GM23338 (cell line): ENCODE measurements around the gene YPEL1. TPM values are rescaled to one million over a fixed set of nuclear protein-coding genes. Genes with fewer than 3 reads are reported as not detected.
A peak's percentile ranks its signal among the peaks of the same experiment; 100 is the strongest.

Experiments used
- ATAC-seq: fragments of 200-7000 bp; cut with Tn5 transposase; 3 replicates; pipeline ENCODE4 v1.9.1; 2020
- DNase-seq: peaks from one replicate; pipeline ENCODE4 v3.0.0-alpha.2; 2015; ENCODE audit warnings: low spot score
- H2AFZ ChIP-seq: fragments of 200-600 bp; sonication (generic); 2 replicates; pipeline ENCODE4 v1.8.0; 2016; ENCODE audit warnings: antibody characterized with exemption, mild to moderate bottlenecking, moderate library complexity
- H3F3A ChIP-seq: fragments of 200-600 bp; sonication (generic); replicated peaks from 2 replicates; pipeline ENCODE4 v1.8.0; 2017; ENCODE audit warnings: antibody characterized with exemption, mixed run types, low read depth
- H3K27ac ChIP-seq: fragments of 200-600 bp; sonication (generic); 2 replicates; pipeline ENCODE4 v1.6.1; 2016; ENCODE audit warnings: low read depth
- H3K27me3 ChIP-seq: fragments of 200-600 bp; sonication (generic); 2 replicates; pipeline ENCODE4 v1.8.0; 2016; ENCODE audit warnings: mild to moderate bottlenecking, mixed run types, moderate library complexity; ENCODE audit not compliant: insufficient read depth
- H3K36me3 ChIP-seq: fragments of 200-600 bp; sonication (generic); 2 replicates; pipeline ENCODE4 v1.8.0; 2016; ENCODE audit warnings: mild to moderate bottlenecking; ENCODE audit not compliant: insufficient read depth
- H3K4me1 ChIP-seq: fragments of 200-600 bp; sonication (generic); 2 replicates; pipeline ENCODE4 v1.8.0; 2016; ENCODE audit warnings: mild to moderate bottlenecking, moderate library complexity; ENCODE audit not compliant: insufficient read depth
- H3K4me2 ChIP-seq: fragments of 200-600 bp; sonication (generic); 2 replicates; pipeline ENCODE4 v1.7.1; 2017; ENCODE audit warnings: mixed run types
- H3K4me3 ChIP-seq: fragments of 200-600 bp; sonication (generic); 2 replicates; pipeline ENCODE4 v1.6.1; 2016; ENCODE audit warnings: mixed run types
- H3K79me2 ChIP-seq: fragments of 200-600 bp; sonication (generic); replicated peaks from 2 replicates; pipeline ENCODE4 v1.8.0; 2017; ENCODE audit warnings: mild to moderate bottlenecking; ENCODE audit not compliant: insufficient read depth
- H3K9me2 ChIP-seq: fragments of 200-600 bp; sonication (generic); 2 replicates; pipeline ENCODE4 v1.8.0; 2017; ENCODE audit not compliant: insufficient read depth
- H4K20me1 ChIP-seq: fragments of 200-600 bp; sonication (generic); replicated peaks from 2 replicates; pipeline ENCODE4 v1.8.0; 2017; ENCODE audit warnings: mild to moderate bottlenecking; ENCODE audit not compliant: insufficient read depth
- H3K27ac Mint-ChIP-seq: 2 replicates; pipeline ENCODE4 v1.8.0; 2020; ENCODE audit warnings: inconsistent platforms, mild to moderate bottlenecking, moderate library complexity, mixed read lengths
- H3K27me3 Mint-ChIP-seq: 3 replicates; pipeline ENCODE4 v1.8.0; 2022; ENCODE audit warnings: low read depth, mild to moderate bottlenecking, moderate library complexity, mixed read lengths, inconsistent platforms; ENCODE audit not compliant: insufficient read depth, poor library complexity
- H3K36me3 Mint-ChIP-seq: 3 replicates; pipeline ENCODE4 v1.8.0; 2021; ENCODE audit warnings: low read depth, mild to moderate bottlenecking, inconsistent platforms, moderate library complexity, mixed read lengths
- H3K4me1 Mint-ChIP-seq: 3 replicates; pipeline ENCODE4 v1.8.0; 2020; ENCODE audit warnings: mild to moderate bottlenecking, inconsistent platforms, mixed read lengths
- H3K4me3 Mint-ChIP-seq: 3 replicates; pipeline ENCODE4 v1.8.0; 2021; ENCODE audit warnings: moderate library complexity, mild to moderate bottlenecking, inconsistent platforms, mixed read lengths
- H3K9me3 Mint-ChIP-seq: 3 replicates; pipeline ENCODE4 v1.8.0; 2020; ENCODE audit warnings: moderate library complexity, mild to moderate bottlenecking, inconsistent platforms, mixed read lengths
- CREB1 ChIP-seq: fragments of 250-450 bp; sonication (Bioruptor Pico); IDR thresholded peaks from 2 replicates; pipeline ENCODE4 v1.5.0; 2020; ENCODE audit warnings: low read depth, mild to moderate bottlenecking, moderate library complexity
- EZH2 ChIP-seq: fragments of 200-600 bp; sonication (generic); IDR thresholded peaks from one replicate; pipeline ENCODE4 v1.8.0; 2017; ENCODE audit warnings: antibody characterized with exemption, mild to moderate bottlenecking, low read depth; ENCODE audit not compliant: unreplicated experiment
- EZH2phosphoT487 ChIP-seq: fragments of 200-600 bp; sonication (generic); IDR thresholded peaks from one replicate; pipeline ENCODE4 v1.8.1; 2018; ENCODE audit warnings: antibody characterized with exemption; ENCODE audit not compliant: unreplicated experiment
- JUNB ChIP-seq: IDR thresholded peaks from one replicate; pipeline ENCODE4 v1.6.1; 2016; ENCODE audit warnings: antibody characterized with exemption; ENCODE audit not compliant: unreplicated experiment
- POLR2AphosphoS5 ChIP-seq: IDR thresholded peaks from 2 replicates; pipeline ENCODE4 v1.6.1; 2016; ENCODE audit warnings: antibody characterized with exemption, low read depth
- STAT1 ChIP-seq: IDR thresholded peaks from one replicate; pipeline ENCODE4 v1.6.1; 2016; ENCODE audit warnings: antibody characterized with exemption; ENCODE audit not compliant: unreplicated experiment
- polyA plus RNA-seq: library from polyadenylated mRNA; unstranded; fragments of >200 nt; fragmentation: Nextera tagmentation; extraction: Ambion mirVana; gene quantifications from 2 replicates; pipeline ENCODE4 v1.2.1, GENCODE V29; 2016
- total RNA-seq: library from RNA; depleted of rRNA; stranded (reverse); fragments of >200 nt; shearing (Covaris generic); gene quantifications from 2 replicates; pipeline ENCODE4 v1.2.3, GENCODE V29; 2014
- TF ChIP-seq, protein P1 (sequence below): IDR thresholded peaks from one replicate; pipeline ENCODE4 v1.6.1; 2018; ENCODE audit warnings: antibody characterized with exemption; ENCODE audit not compliant: unreplicated experiment
- TF ChIP-seq, protein P2 (sequence below): fragments of 250-450 bp; sonication (Bioruptor Pico); IDR thresholded peaks from 2 replicates; pipeline ENCODE4 v1.5.0; 2020; ENCODE audit warnings: mild to moderate bottlenecking, moderate library complexity
- TF ChIP-seq, protein P3 (sequence below), 2 experiments: fragments of 200-600 bp in 1 of 2; sonication (generic) in 1 of 2; conservative IDR thresholded peaks; 2 replicates each; pipeline versions ENCODE4 v1.5.1 to v1.6.1; 2016 to 2017; ENCODE audit warnings: antibody characterized with exemption in 2 of 2, low read depth in 2 of 2, mild to moderate bottlenecking in 2 of 2, moderate library complexity in 1 of 2

Gene YPEL1
- total and polyA plus RNA-seq, 2 experiments from 2014 or later = 4.4 to 6.0 TPM

DNA sequence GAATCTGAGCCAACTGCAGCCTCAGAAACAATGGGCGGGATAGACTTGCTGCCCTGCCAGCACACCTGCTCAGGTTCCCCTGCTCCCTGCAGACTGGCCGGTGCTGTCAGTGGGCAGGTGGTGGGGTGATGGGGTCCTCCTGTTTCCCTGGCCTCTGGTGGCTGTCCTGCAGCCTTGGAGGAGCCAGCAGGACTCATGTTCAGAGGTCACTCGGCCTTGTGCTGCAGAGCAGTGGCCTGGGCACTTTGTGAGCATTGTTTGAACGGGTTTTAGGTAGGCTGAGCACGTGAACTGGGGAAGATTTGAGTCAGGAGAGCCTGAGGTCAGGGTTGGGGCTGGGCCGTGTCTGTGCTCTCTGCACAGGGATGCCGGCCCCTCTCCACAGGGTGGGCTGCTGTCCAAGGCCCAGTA lies 52.2 kb downstream of the YPEL1 start:
- Mint-ChIP-seq H3K27ac (peak overlapping the region; percentile 8; the same call in 1 of the 2 replicates), H3K4me3 (no peak overlapping the region), H3K4me1 (no peaks in the 10 kb centered on the region), H3K27me3 (peaks cover 9% of the 10 kb centered on the region), H3K36me3 (peaks cover 9% of the 10 kb centered on the region), H3K9me3 (peaks cover 6% of the 10 kb centered on the region; the same call in 2 of the 3 replicates)
- Histone ChIP-seq H3K4me1 (no peaks in the 10 kb centered on the region), H4K20me1 (no peaks in the 10 kb centered on the region; the same call in 1 of the 2 replicates), H3F3A (no peaks in the 10 kb centered on the region), H3K27me3 (no peaks in the 10 kb centered on the region), H3K4me3 (no peak overlapping the region), H3K4me2 (no peak overlapping the region), H3K27ac (no peak overlapping the region), H2AFZ (no peak overlapping the region), H3K79me2 (no peaks in the 10 kb centered on the region), H3K36me3 (0 out of 2 replicates have a peak, but pooled peaks cover 4% of the 10 kb centered on the region), H3K9me2 (no peaks in the 10 kb centered on the region)
- TF ChIP-seq STAT1 (no peak), EZH2 (no peak), EZH2phosphoT487 (no peak), CREB1 (CRISPR knock-in tag) (no peak), POLR2AphosphoS5 (no peak), JUNB (no peak)
- TF ChIP-seq, protein P1, sequence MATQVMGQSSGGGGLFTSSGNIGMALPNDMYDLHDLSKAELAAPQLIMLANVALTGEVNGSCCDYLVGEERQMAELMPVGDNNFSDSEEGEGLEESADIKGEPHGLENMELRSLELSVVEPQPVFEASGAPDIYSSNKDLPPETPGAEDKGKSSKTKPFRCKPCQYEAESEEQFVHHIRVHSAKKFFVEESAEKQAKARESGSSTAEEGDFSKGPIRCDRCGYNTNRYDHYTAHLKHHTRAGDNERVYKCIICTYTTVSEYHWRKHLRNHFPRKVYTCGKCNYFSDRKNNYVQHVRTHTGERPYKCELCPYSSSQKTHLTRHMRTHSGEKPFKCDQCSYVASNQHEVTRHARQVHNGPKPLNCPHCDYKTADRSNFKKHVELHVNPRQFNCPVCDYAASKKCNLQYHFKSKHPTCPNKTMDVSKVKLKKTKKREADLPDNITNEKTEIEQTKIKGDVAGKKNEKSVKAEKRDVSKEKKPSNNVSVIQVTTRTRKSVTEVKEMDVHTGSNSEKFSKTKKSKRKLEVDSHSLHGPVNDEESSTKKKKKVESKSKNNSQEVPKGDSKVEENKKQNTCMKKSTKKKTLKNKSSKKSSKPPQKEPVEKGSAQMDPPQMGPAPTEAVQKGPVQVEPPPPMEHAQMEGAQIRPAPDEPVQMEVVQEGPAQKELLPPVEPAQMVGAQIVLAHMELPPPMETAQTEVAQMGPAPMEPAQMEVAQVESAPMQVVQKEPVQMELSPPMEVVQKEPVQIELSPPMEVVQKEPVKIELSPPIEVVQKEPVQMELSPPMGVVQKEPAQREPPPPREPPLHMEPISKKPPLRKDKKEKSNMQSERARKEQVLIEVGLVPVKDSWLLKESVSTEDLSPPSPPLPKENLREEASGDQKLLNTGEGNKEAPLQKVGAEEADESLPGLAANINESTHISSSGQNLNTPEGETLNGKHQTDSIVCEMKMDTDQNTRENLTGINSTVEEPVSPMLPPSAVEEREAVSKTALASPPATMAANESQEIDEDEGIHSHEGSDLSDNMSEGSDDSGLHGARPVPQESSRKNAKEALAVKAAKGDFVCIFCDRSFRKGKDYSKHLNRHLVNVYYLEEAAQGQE = no peak
- TF ChIP-seq, protein P2, sequence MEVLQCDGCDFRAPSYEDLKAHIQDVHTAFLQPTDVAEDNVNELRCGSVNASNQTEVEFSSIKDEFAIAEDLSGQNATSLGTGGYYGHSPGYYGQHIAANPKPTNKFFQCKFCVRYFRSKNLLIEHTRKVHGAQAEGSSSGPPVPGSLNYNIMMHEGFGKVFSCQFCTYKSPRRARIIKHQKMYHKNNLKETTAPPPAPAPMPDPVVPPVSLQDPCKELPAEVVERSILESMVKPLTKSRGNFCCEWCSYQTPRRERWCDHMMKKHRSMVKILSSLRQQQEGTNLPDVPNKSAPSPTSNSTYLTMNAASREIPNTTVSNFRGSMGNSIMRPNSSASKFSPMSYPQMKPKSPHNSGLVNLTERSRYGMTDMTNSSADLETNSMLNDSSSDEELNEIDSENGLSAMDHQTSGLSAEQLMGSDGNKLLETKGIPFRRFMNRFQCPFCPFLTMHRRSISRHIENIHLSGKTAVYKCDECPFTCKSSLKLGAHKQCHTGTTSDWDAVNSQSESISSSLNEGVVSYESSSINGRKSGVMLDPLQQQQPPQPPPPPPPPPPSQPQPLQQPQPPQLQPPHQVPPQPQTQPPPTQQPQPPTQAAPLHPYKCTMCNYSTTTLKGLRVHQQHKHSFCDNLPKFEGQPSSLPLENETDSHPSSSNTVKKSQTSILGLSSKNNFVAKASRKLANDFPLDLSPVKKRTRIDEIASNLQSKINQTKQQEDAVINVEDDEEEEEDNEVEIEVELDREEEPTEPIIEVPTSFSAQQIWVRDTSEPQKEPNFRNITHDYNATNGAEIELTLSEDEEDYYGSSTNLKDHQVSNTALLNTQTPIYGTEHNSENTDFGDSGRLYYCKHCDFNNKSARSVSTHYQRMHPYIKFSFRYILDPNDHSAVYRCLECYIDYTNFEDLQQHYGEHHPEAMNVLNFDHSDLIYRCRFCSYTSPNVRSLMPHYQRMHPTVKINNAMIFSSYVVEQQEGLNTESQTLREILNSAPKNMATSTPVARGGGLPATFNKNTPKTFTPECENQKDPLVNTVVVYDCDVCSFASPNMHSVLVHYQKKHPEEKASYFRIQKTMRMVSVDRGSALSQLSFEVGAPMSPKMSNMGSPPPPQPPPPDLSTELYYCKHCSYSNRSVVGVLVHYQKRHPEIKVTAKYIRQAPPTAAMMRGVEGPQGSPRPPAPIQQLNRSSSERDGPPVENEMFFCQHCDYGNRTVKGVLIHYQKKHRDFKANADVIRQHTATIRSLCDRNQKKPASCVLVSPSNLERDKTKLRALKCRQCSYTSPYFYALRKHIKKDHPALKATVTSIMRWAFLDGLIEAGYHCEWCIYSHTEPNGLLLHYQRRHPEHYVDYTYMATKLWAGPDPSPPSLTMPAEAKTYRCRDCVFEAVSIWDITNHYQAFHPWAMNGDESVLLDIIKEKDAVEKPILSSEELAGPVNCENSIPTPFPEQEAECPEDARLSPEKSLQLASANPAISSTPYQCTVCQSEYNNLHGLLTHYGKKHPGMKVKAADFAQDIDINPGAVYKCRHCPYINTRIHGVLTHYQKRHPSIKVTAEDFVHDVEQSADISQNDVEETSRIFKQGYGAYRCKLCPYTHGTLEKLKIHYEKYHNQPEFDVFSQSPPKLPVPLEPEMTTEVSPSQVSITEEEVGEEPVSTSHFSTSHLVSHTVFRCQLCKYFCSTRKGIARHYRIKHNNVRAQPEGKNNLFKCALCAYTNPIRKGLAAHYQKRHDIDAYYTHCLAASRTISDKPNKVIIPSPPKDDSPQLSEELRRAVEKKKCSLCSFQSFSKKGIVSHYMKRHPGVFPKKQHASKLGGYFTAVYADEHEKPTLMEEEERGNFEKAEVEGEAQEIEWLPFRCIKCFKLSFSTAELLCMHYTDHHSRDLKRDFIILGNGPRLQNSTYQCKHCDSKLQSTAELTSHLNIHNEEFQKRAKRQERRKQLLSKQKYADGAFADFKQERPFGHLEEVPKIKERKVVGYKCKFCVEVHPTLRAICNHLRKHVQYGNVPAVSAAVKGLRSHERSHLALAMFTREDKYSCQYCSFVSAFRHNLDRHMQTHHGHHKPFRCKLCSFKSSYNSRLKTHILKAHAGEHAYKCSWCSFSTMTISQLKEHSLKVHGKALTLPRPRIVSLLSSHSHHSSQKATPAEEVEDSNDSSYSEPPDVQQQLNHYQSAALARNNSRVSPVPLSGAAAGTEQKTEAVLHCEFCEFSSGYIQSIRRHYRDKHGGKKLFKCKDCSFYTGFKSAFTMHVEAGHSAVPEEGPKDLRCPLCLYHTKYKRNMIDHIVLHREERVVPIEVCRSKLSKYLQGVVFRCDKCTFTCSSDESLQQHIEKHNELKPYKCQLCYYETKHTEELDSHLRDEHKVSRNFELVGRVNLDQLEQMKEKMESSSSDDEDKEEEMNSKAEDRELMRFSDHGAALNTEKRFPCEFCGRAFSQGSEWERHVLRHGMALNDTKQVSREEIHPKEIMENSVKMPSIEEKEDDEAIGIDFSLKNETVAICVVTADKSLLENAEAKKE (CRISPR knock-in tag) = no peak
- TF ChIP-seq, protein P3, sequence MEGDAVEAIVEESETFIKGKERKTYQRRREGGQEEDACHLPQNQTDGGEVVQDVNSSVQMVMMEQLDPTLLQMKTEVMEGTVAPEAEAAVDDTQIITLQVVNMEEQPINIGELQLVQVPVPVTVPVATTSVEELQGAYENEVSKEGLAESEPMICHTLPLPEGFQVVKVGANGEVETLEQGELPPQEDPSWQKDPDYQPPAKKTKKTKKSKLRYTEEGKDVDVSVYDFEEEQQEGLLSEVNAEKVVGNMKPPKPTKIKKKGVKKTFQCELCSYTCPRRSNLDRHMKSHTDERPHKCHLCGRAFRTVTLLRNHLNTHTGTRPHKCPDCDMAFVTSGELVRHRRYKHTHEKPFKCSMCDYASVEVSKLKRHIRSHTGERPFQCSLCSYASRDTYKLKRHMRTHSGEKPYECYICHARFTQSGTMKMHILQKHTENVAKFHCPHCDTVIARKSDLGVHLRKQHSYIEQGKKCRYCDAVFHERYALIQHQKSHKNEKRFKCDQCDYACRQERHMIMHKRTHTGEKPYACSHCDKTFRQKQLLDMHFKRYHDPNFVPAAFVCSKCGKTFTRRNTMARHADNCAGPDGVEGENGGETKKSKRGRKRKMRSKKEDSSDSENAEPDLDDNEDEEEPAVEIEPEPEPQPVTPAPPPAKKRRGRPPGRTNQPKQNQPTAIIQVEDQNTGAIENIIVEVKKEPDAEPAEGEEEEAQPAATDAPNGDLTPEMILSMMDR (conservative IDR thresholded peaks at IDR 0.05; ENCODE audit: low read depth in 2 of 2) = no peak
- DNase-seq (no peak), ATAC-seq (no peak)
